Left ventricle myocardium inferior (tissue), 1 donor: ENCODE measurements around the gene MAGEC2. TPM values are rescaled to one million over a fixed set of nuclear protein-coding genes. Genes with fewer than 3 reads are reported as not detected.

ENCODE experiments used
- DNase-seq: peaks from one replicate; pipeline ENCODE4 v3.0.0-alpha.2; 2020
- H3K27ac ChIP-seq: fragments of 200-600 bp; replicated peaks from 2 replicates; pipeline ENCODE4 v1.8.0; 2021
- H3K27me3 ChIP-seq: fragments of 200-600 bp; 2 replicates; pipeline ENCODE4 v1.8.0; 2021; ENCODE audit warnings: low read depth
- H3K36me3 ChIP-seq: fragments of 200-600 bp; 2 replicates; pipeline ENCODE4 v1.8.0; 2021
- H3K4me1 ChIP-seq: fragments of 200-600 bp; 2 replicates; pipeline ENCODE4 v1.8.0; 2021
- H3K4me3 ChIP-seq: fragments of 200-600 bp; 2 replicates; pipeline ENCODE4 v1.8.0; 2021; ENCODE audit warnings: mild to moderate bottlenecking, moderate library complexity
- H3K9me3 ChIP-seq: fragments of 200-600 bp; replicated peaks from 2 replicates; pipeline ENCODE4 v1.8.0; 2021
- CTCF ChIP-seq: fragments of 200-600 bp; IDR thresholded peaks from 2 replicates; pipeline ENCODE4 v1.8.0; 2021; ENCODE audit warnings: antibody characterized with exemption, mild to moderate bottlenecking, borderline replicate concordance
- intact Hi-C: fragments of 100-400 bp; cut with micrococcal nuclease; formaldehyde crosslinking; loops from one replicate; pipeline ENCODE4 v1.11.0; 2022
- long read RNA-seq: library from polyadenylated mRNA; unstranded; transcript quantifications from one replicate; pipeline ENCODE4 v2.0.0, GENCODE V29; 2021
- total RNA-seq: library from RNA; stranded (reverse); fragmentation: NEBNext Ultra II Directional; extraction: Animal tissue kit (Norgen Biotek cat#: 25700); gene quantifications from one replicate; pipeline ENCODE4 v1.2.1, GENCODE V29; 2021
- donor health status: DM: no; HTN: yes; CAD: no; lungs with severe emphysema.

The MAGEC2 gene
- not detected for total RNA-seq
- long read RNA-seq = 0 reads

GRCh38 chrX:142204522-142205433, at the start of gene MAGEC2:
Gene MAGEC2, minus strand, starts transcription at chrX:142205290. Its CDS starts 1,303 bp downstream, at chrX:142203987.
- no peak within 1 kb of the TSS for H3K4me3 ChIP-seq
- TF ChIP-seq CTCF = no peak
- H3K4me1 ChIP-seq = no peaks in the 10 kb centered on the region
- H3K9me3 ChIP-seq = no peaks in the 10 kb centered on the region
- intact Hi-C loops = no loop called here
- no peaks in the 10 kb centered on the region for H3K36me3 ChIP-seq
- no peak within 1 kb of the TSS for H3K27ac ChIP-seq
- DNase-seq = no peak
- H3K27me3 ChIP-seq = no peaks in the 10 kb centered on the region

- H3K36me3 ChIP-seq = no peaks in the 10 kb centered on the region
- H3K4me3 ChIP-seq = no peak overlapping the region
- intact Hi-C loops = no loop called here
- TF ChIP-seq CTCF = no peak
- no peak overlapping the region for H3K27ac ChIP-seq
- no peaks in the 10 kb centered on the region for H3K27me3 ChIP-seq
- H3K4me1 ChIP-seq = no peaks in the 10 kb centered on the region
- no peaks in the 10 kb centered on the region for H3K9me3 ChIP-seq
- no peak for DNase-seq
These were observed 46.6 kb upstream of the MAGEC2 start for GRCh38 chrX:142251680-142252079.

GRCh38 chrX:142251202-142251601, 46.1 kb upstream of the MAGEC2 start:
- Histone ChIP-seq H3K4me1 (no peaks in the 10 kb centered on the region), H3K4me3 (no peak overlapping the region), H3K9me3 (no peaks in the 10 kb centered on the region), H3K27me3 (no peaks in the 10 kb centered on the region), H3K27ac (no peak overlapping the region), H3K36me3 (no peaks in the 10 kb centered on the region)
- intact Hi-C loops = no loop called here
- no peak for DNase-seq
- no peak for TF ChIP-seq CTCF

- no peak for TF ChIP-seq CTCF
- Histone ChIP-seq H3K4me1 (no peaks in the 10 kb centered on the region), H3K27ac (no peak overlapping the region), H3K36me3 (no peaks in the 10 kb centered on the region), H3K9me3 (no peaks in the 10 kb centered on the region), H3K27me3 (no peaks in the 10 kb centered on the region), H3K4me3 (no peak overlapping the region)
- DNase-seq = no peak
- intact Hi-C loops = no loop called here
These were observed 45.4 kb upstream of the MAGEC2 start for GRCh38 chrX:142250502-142250901.

GRCh38 chrX:142249721-142250120, 44.6 kb upstream of the MAGEC2 start:
- DNase-seq = no peak
- Histone ChIP-seq H3K27ac (no peak overlapping the region), H3K4me3 (no peak overlapping the region), H3K27me3 (no peaks in the 10 kb centered on the region), H3K4me1 (no peaks in the 10 kb centered on the region), H3K9me3 (no peaks in the 10 kb centered on the region), H3K36me3 (no peaks in the 10 kb centered on the region)
- intact Hi-C loops = no loop called here
- no peak for TF ChIP-seq CTCF
